ENCODE results near the gene RGS12.

DNA sequence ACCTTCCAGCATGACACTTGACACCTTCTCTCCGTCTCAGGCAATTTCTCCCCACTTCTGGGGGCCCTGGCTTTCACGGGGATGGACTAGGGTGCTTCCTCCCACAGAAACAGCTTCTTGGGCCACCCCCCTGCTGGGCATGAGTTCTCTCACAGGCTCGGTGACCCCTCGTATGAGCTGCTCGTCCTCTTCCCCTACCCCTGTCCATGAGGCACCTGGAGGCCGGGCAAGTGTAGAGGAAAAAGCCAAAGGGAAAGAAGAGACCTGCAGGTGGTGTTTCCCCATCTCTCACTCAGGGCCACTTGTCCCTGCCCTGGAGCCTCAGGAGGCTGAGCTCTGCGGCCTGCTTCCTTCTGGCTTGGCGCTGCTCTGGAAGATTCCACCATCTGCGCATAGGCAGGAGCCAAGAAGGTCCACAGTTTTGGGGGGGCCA, 1.9 kb upstream of the RGS12 start:
- TF ChIP-seq, protein P1, sequence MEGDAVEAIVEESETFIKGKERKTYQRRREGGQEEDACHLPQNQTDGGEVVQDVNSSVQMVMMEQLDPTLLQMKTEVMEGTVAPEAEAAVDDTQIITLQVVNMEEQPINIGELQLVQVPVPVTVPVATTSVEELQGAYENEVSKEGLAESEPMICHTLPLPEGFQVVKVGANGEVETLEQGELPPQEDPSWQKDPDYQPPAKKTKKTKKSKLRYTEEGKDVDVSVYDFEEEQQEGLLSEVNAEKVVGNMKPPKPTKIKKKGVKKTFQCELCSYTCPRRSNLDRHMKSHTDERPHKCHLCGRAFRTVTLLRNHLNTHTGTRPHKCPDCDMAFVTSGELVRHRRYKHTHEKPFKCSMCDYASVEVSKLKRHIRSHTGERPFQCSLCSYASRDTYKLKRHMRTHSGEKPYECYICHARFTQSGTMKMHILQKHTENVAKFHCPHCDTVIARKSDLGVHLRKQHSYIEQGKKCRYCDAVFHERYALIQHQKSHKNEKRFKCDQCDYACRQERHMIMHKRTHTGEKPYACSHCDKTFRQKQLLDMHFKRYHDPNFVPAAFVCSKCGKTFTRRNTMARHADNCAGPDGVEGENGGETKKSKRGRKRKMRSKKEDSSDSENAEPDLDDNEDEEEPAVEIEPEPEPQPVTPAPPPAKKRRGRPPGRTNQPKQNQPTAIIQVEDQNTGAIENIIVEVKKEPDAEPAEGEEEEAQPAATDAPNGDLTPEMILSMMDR (IDR thresholded peaks at IDR 0.05), result no peak
- TF ChIP-seq POLR2A (IDR thresholded peaks at IDR 0.05) (no peak), EP300 (IDR thresholded peaks at IDR 0.05; ENCODE audit: low read depth) (no peak)
